AG04449 (cell line): ENCODE results near the gene MMP11.

ENCODE experiments used
- CTCF ChIA-PET: fragments of 350-600 bp; formaldehyde crosslinking; extraction: SDS; loops from one replicate; lab custom pipeline; 2021; ENCODE audit warnings: antibody characterized with exemption; lab: Yijun Ruan, JAX
- POLR2A ChIA-PET: fragments of 400-600, 350-600 bp; formaldehyde crosslinking; extraction: SDS; loops from one replicate; lab custom pipeline; 2020; ENCODE audit warnings: antibody characterized with exemption, inconsistent platforms; lab: Yijun Ruan, JAX
- DNase-seq: peaks from one replicate; pipeline ENCODE4 v3.0.0-alpha.2; 2010; ENCODE audit warnings: low read depth, low spot score
- H3K4me3 ChIP-seq: 2 replicates; pipeline ENCODE4 v1.5.1; 2011; ENCODE audit warnings: low read depth, mild to moderate bottlenecking, control low read depth, low read length
- TF ChIP-seq, protein P1 (sequence below): IDR thresholded peaks from one replicate; pipeline ENCODE4 v1.5.1; 2011; ENCODE audit warnings: mild to moderate bottlenecking, moderate library complexity, low read length, control low read depth, inconsistent platforms; ENCODE audit not compliant: insufficient read depth; ENCODE audit errors: missing control alignments

The MMP11 gene

DNA sequence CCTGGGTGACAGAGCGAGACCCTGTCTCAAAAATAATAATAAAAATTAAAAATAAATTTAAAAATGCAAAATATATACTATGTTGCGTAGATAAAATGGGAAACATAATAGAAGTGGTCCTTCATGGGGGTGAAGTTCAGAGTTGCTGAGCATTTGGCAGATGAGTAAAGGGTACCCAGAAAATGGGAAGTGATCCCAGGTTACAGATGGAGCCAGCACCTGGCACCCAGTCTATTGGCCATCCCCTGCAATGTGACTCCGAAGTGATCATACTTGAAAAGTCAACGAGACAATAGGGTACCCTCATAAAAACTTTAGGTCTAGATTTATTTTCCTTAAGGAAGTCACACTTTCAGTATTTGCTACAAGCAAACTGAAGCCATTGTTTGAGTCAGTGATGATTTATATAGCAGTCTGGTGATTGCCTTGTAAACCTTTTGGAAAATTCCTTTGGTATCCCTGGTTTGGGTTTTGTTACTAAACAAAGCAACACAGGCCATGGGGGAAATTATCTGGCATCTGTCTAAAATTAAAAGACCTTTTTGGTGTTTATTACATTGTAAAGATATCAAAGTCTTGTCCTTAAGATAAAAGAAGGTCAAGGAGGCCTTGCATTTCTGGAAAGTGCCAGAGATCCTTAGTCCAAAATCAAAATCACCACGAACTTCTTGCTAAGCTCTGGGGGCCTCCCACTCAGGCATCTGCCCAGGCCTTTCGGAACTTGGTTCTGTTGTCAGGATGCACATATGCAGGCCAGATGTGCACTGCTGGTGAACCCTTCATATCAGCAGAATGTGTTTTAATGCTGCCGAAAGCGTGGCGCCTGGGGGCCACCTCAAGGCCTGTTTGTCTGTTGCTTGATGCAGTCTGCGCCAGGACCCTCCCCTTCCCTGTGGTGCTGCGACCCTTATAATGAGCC is 18.4 kb downstream of the MMP11 start:
- no peak overlapping the region for H3K4me3 ChIP-seq
- no peak for DNase-seq
- TF ChIP-seq, protein P1, sequence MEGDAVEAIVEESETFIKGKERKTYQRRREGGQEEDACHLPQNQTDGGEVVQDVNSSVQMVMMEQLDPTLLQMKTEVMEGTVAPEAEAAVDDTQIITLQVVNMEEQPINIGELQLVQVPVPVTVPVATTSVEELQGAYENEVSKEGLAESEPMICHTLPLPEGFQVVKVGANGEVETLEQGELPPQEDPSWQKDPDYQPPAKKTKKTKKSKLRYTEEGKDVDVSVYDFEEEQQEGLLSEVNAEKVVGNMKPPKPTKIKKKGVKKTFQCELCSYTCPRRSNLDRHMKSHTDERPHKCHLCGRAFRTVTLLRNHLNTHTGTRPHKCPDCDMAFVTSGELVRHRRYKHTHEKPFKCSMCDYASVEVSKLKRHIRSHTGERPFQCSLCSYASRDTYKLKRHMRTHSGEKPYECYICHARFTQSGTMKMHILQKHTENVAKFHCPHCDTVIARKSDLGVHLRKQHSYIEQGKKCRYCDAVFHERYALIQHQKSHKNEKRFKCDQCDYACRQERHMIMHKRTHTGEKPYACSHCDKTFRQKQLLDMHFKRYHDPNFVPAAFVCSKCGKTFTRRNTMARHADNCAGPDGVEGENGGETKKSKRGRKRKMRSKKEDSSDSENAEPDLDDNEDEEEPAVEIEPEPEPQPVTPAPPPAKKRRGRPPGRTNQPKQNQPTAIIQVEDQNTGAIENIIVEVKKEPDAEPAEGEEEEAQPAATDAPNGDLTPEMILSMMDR, result no peak
- ChIA-PET POLR2A (no interaction called here), CTCF (interaction anchor here (3.4 kb wide), 1 partner anchor 59 kb away, joined by 11 read pairs; no protein-coding TSS in a partner anchor)

GRCh38 chr22:23791738-23792645 is 19.3 kb downstream of the MMP11 start:
- ChIA-PET POLR2A (no interaction called here), CTCF (interaction anchor here (1.2 kb wide), 1 partner anchor 59 kb away, joined by 3 read pairs; no protein-coding TSS in a partner anchor)
- H3K4me3 ChIP-seq, result no peak overlapping the region
- no peak for DNase-seq
- TF ChIP-seq, protein P1, result no peak

DNA sequence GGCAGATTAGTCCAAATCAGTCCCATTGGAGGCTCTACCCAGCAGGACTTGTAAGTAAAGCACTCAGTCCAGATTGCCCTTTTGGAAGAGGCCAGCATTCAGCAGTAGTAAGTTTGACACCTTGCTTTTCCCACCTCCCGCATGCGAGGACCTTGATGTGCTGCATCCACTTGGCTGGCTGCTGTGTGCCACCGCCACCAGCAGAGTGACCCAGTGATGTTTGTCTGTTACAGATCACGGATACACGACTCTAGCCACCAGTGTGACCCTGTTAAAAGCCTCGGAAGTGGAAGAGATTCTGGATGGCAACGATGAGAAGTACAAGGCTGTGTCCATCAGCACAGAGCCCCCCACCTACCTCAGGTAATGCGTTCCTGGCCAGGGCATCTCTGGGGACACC is 20.7 kb downstream of the MMP11 start:
- no peak for DNase-seq
- H3K4me3 ChIP-seq, result no peak overlapping the region
- ChIA-PET CTCF (interaction anchor here (1.2 kb wide), 1 partner anchor 57 kb away, joined by 3 read pairs; no protein-coding TSS in a partner anchor), POLR2A (no interaction called here)
- TF ChIP-seq, protein P1, result no peak

- no peak for DNase-seq
- ChIA-PET CTCF (no interaction called here), POLR2A (no interaction called here)
- no peak overlapping the region for H3K4me3 ChIP-seq
- TF ChIP-seq, protein P1, result no peak
Observed at GRCh38 chr22:23796461-23796860, 23.8 kb downstream of the MMP11 start.

DNA sequence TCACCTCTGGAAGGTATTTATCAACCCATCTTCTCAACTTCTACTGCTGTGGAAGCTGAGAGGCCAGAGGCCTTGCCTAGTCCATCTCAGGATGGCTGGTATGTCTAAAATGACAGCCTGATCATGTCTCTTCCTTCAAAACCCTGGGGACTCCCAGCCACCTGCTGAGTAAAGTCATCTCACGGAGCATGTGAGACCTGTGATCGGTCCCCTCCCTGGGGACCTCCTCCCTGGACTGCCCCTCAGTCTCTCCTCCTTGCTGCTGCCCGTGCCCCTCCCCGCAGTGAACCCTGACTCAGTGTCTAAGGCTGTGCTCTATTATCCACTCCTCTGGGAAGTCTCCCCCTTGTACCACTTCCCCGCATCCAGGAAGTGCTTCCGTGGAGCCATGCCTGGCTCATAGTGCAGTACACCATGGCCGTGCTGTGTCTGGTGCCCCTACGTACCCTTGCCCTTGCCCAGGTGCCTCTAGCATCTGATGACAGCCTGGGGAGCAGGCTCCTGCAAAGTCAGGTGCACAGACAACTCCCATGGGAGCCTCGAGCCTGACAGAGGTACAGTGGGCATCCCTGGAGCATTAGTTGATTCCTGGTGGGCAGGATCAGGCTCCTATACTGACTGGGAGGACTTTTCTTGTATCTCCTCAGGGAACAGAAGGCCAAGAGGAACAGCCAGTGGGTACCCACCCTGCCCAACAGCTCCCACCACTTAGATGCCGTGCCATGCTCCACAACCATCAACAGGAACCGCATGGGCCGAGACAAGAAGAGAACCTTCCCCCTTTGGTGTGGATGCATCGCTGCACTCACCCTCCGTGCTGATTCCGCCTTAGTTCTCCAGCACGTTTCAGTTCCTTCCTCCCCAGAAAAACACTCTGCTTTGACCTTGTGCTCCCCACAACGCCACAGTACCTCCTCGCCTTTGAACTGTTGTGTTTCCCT is 27.9 kb downstream of the MMP11 start:
- POLR2A ChIA-PET, result no interaction called here
- TF ChIP-seq, protein P1, result no peak

More for the DNA sequence above, 27.9 kb downstream of the MMP11 start:
- H3K4me3 ChIP-seq, result no peak overlapping the region
- DNase-seq, result no peak
- CTCF ChIA-PET, result no interaction called here
